H9 (cell line): ENCODE results near the gene UMOD. TPM values are rescaled to one million over a fixed set of nuclear protein-coding genes. Genes with fewer than 3 reads are reported as not detected.
"Not testable (repeated sequence)": the region's sequence is repeated elsewhere in the genome, so short reads cannot be mapped to it uniquely, and the experiment has no call there.

ENCODE experiments used
- DNase-seq: peaks from one replicate; pipeline ENCODE4 v3.0.0-alpha.2; 2017
- H2AFZ ChIP-seq: one replicate; pipeline ENCODE4 v1.6.1; 2013; ENCODE audit warnings: mild to moderate bottlenecking, low read length, control low read depth, moderate library complexity
- H2AK5ac ChIP-seq: 2 replicates; pipeline ENCODE4 v1.6.1; 2013; ENCODE audit warnings: low read length, control low read depth, mixed read lengths; ENCODE audit not compliant: insufficient read length
- H2BK120ac ChIP-seq: one replicate; pipeline ENCODE4 v1.6.1; 2013; ENCODE audit warnings: low read depth, mild to moderate bottlenecking, low read length, control low read depth, inconsistent platforms; ENCODE audit not compliant: poor library complexity, severe bottlenecking
- H2BK12ac ChIP-seq: 2 replicates; pipeline ENCODE4 v1.6.1; 2013; ENCODE audit warnings: low read length, control low read depth, mixed read lengths, low read depth; ENCODE audit not compliant: insufficient read length
- H2BK15ac ChIP-seq: 2 replicates; pipeline ENCODE4 v1.6.1; 2013; ENCODE audit warnings: low read depth, low read length, control low read depth
- H2BK20ac ChIP-seq: one replicate; pipeline ENCODE4 v1.6.1; 2013; ENCODE audit warnings: low read depth, mild to moderate bottlenecking, low read length, control low read depth, inconsistent platforms; ENCODE audit not compliant: poor library complexity, severe bottlenecking
- H2BK5ac ChIP-seq: 2 replicates; pipeline ENCODE4 v1.6.1; 2013; ENCODE audit warnings: low read length, control low read depth, mixed read lengths; ENCODE audit not compliant: insufficient read length
- H3K14ac ChIP-seq: 2 replicates; pipeline ENCODE4 v1.6.1; 2013; ENCODE audit warnings: low read length, control low read depth; ENCODE audit not compliant: insufficient read depth
- H3K18ac ChIP-seq: 2 replicates; pipeline ENCODE4 v1.6.1; 2013; ENCODE audit warnings: low read depth, mild to moderate bottlenecking, mixed read lengths, low read length, control low read depth; ENCODE audit not compliant: insufficient read length
- H3K23ac ChIP-seq: 2 replicates; pipeline ENCODE4 v1.6.1; 2013; ENCODE audit warnings: low read length, control low read depth, mixed read lengths, low read depth; ENCODE audit not compliant: insufficient read length
- H3K23me2 ChIP-seq: 2 replicates; pipeline ENCODE4 v1.6.1; 2013; ENCODE audit warnings: low read depth, mild to moderate bottlenecking, mixed read lengths, low read length, control low read depth; ENCODE audit not compliant: insufficient read length, poor library complexity, severe bottlenecking
- H3K27ac ChIP-seq: 2 replicates; pipeline ENCODE4 v1.5.1; 2013; ENCODE audit warnings: low read length, control low read depth, mixed read lengths, low read depth; ENCODE audit not compliant: insufficient read length
- H3K27me3 ChIP-seq: 2 replicates; pipeline ENCODE4 v1.6.1; 2013; ENCODE audit warnings: low read length, control low read depth, inconsistent platforms; ENCODE audit not compliant: insufficient read depth
- H3K4ac ChIP-seq: 2 replicates; pipeline ENCODE4 v1.6.1; 2013; ENCODE audit warnings: low read depth, mild to moderate bottlenecking, control low read depth, inconsistent platforms, low read length, moderate library complexity
- H3K4me1 ChIP-seq: 2 replicates; pipeline ENCODE4 v1.6.1; 2013; ENCODE audit warnings: low read length, control low read depth, inconsistent platforms; ENCODE audit not compliant: insufficient read depth
- H3K4me2 ChIP-seq: 2 replicates; pipeline ENCODE4 v1.6.1; 2013; ENCODE audit warnings: low read length, control low read depth, mixed read lengths; ENCODE audit not compliant: insufficient read length, insufficient read depth
- H3K56ac ChIP-seq: 2 replicates; pipeline ENCODE4 v1.6.1; 2013; ENCODE audit warnings: low read depth, mild to moderate bottlenecking, mixed read lengths, low read length, control low read depth; ENCODE audit not compliant: insufficient read length
- H3K79me1 ChIP-seq: 2 replicates; pipeline ENCODE4 v1.6.1; 2013; ENCODE audit warnings: low read depth, mild to moderate bottlenecking, moderate library complexity, low read length, control low read depth, inconsistent platforms; ENCODE audit not compliant: insufficient read depth, poor library complexity, severe bottlenecking
- H3K79me2 ChIP-seq: 2 replicates; pipeline ENCODE4 v1.6.1; 2013; ENCODE audit warnings: low read length, control low read depth, inconsistent platforms; ENCODE audit not compliant: insufficient read depth
- H3K9ac ChIP-seq: 2 replicates; pipeline ENCODE4 v1.6.1; 2013; ENCODE audit warnings: low read length, control low read depth, mixed read lengths; ENCODE audit not compliant: insufficient read length; ENCODE audit errors: extremely low read depth
- H3K9me3 ChIP-seq: one replicate; pipeline ENCODE4 v1.6.1; 2013; ENCODE audit warnings: low read depth, low read length, inconsistent platforms; ENCODE audit not compliant: control insufficient read depth
- H3T11ph ChIP-seq: one replicate; pipeline ENCODE4 v1.6.1; 2013; ENCODE audit warnings: mild to moderate bottlenecking, low read length, control low read depth, inconsistent platforms
- H4K20me1 ChIP-seq: one replicate; pipeline ENCODE4 v1.6.1; 2013; ENCODE audit not compliant: control insufficient read depth, insufficient read length, insufficient read depth
- H4K5ac ChIP-seq: 2 replicates; pipeline ENCODE4 v1.6.1; 2013; ENCODE audit warnings: low read depth, mild to moderate bottlenecking, mixed read lengths, low read length, control low read depth; ENCODE audit not compliant: insufficient read length
- H4K8ac ChIP-seq: replicated peaks from 2 replicates; pipeline ENCODE4 v1.6.1; 2013; ENCODE audit warnings: low read length, control low read depth, mixed read lengths, low read depth; ENCODE audit not compliant: insufficient read length
- H4K91ac ChIP-seq: 2 replicates; pipeline ENCODE4 v1.6.1; 2013; ENCODE audit warnings: low read depth, mild to moderate bottlenecking, moderate library complexity, mixed read lengths, low read length, control low read depth; ENCODE audit not compliant: insufficient read length
- H3K27ac Mint-ChIP-seq, 3 experiments: 2 replicates in 2 of 3; 3 replicates in 1 of 3; pipeline ENCODE4 v1.8.0; 2020 to 2021; ENCODE audit warnings: mixed read lengths in 3 of 3, mild to moderate bottlenecking in 1 of 3, moderate library complexity in 1 of 3
- H3K27me3 Mint-ChIP-seq: 2 replicates; pipeline ENCODE4 v1.8.0; 2021; ENCODE audit warnings: low read depth, mild to moderate bottlenecking, moderate library complexity, mixed read lengths
- H3K36me3 Mint-ChIP-seq, 3 experiments: 2 replicates in 2 of 3; 3 replicates in 1 of 3; pipeline ENCODE4 v1.8.0; 2020 to 2021; ENCODE audit warnings: low read depth in 3 of 3, mixed read lengths in 3 of 3; ENCODE audit not compliant: insufficient read depth in 1 of 3
- H3K4me1 Mint-ChIP-seq, 2 experiments: 2 replicates each; pipeline ENCODE4 v1.8.0; 2020; ENCODE audit warnings: mixed read lengths in 2 of 2
- H3K4me3 Mint-ChIP-seq, 2 experiments: 2 replicates in 1 of 2; 3 replicates in 1 of 2; pipeline ENCODE4 v1.8.0; 2020 to 2021; ENCODE audit warnings: mild to moderate bottlenecking in 2 of 2, mixed read lengths in 2 of 2, moderate library complexity in 1 of 2
- H3K9me3 Mint-ChIP-seq, 2 experiments: 2 replicates in 1 of 2; 3 replicates in 1 of 2; pipeline ENCODE4 v1.8.0; 2020; ENCODE audit warnings: mild to moderate bottlenecking in 2 of 2, mixed read lengths in 2 of 2, moderate library complexity in 1 of 2
- WGBS: extraction: QIAGEN DNeasy Blood & Tissue Kit; methylation state at CpG from one replicate; pipeline ENCODE4 v1.1.7; 2013; ENCODE audit warnings: missing lambda C conversion rate, low lambda C conversion rate, mixed read lengths; ENCODE audit not compliant: insufficient read length; ENCODE audit errors: extremely low coverage; 5-methylcytosine and 5-hydroxymethylcytosine counted together
- total RNA-seq: library from RNA; stranded (reverse); gene quantifications from 2 replicates; pipeline ENCODE4 v1.2.1, GENCODE V29; 2021
- TF ChIP-seq, protein P1 (sequence below): fragments of 200-600 bp; sonication (generic); conservative IDR thresholded peaks from 3 replicates; pipeline ENCODE4 v1.8.0; 2021; ENCODE audit warnings: antibody characterized with exemption, mild to moderate bottlenecking

The UMOD gene
- total RNA-seq, 1 experiment from 2014 or later = not detected

DNA sequence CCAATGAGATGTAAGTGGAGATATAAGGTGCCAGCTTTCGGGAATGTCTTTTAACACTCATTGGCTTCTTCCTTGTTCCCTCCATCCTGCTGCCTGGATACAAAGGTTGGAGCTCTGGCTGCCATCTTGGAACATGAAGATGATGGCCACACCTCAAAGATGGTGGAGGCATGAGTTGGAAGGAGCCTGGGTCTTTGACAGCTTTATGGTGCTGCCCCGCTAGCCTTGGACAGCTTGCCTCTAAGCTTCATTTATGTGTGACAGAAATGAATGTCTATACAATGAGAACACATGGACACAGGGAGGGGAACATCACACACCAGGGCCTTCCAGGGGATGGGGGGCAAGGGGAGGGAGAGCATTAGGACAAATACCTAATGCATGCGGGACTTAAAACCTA, 38.8 kb downstream of the UMOD start:
- no peak overlapping the region for H3K27ac ChIP-seq
- H3K18ac ChIP-seq = no peak overlapping the region
- Mint-ChIP-seq H3K4me3 (no peak overlapping the region), H3K27ac (no peak overlapping the region), H3K4me1 (peaks cover 8 to 12% of the 10 kb centered on the region in 2 experiments; a peak in 2 of 4 replicates), H3K9me3 (peaks cover 0 to 4% of the 10 kb centered on the region in 2 experiments; a peak in 1 of 5 replicates), H3K36me3 (no peaks in the 10 kb centered on the region), H3K27me3 (peaks cover 14% of the 10 kb centered on the region)
- H3K79me1 ChIP-seq = no peaks in the 10 kb centered on the region
- H2BK120ac ChIP-seq = no peak overlapping the region
- H3K14ac ChIP-seq = no peak overlapping the region
- no peak overlapping the region for H4K5ac ChIP-seq
- H4K91ac ChIP-seq = no peak overlapping the region
- H3K4ac ChIP-seq = no peak overlapping the region
- H3K27me3 ChIP-seq = no peaks in the 10 kb centered on the region
- no peak overlapping the region for H3K56ac ChIP-seq
- H2BK12ac ChIP-seq = no peak overlapping the region
- H2BK15ac ChIP-seq = no peak overlapping the region
- H3K79me2 ChIP-seq = no peaks in the 10 kb centered on the region
- H4K20me1 ChIP-seq = no peaks in the 10 kb centered on the region
- no peak overlapping the region for H2AK5ac ChIP-seq
- H3K23ac ChIP-seq = no peak overlapping the region
- H2BK5ac ChIP-seq = no peak overlapping the region
- H3T11ph ChIP-seq = no peak overlapping the region
- no peak overlapping the region for H3K4me2 ChIP-seq
- no peak overlapping the region for H2BK20ac ChIP-seq
- no peak overlapping the region for H2AFZ ChIP-seq
- H4K8ac ChIP-seq = no peak overlapping the region
- WGBS = no CpG with 5 or more reads among the region's 3 CpGs
- H3K9ac ChIP-seq = no peak overlapping the region
- H3K9me3 ChIP-seq = no peaks in the 10 kb centered on the region
- H3K4me1 ChIP-seq = peaks cover 6% of the 10 kb centered on the region
- no peaks in the 10 kb centered on the region for H3K23me2 ChIP-seq
- DNase-seq = no peak
- TF ChIP-seq, protein P1, sequence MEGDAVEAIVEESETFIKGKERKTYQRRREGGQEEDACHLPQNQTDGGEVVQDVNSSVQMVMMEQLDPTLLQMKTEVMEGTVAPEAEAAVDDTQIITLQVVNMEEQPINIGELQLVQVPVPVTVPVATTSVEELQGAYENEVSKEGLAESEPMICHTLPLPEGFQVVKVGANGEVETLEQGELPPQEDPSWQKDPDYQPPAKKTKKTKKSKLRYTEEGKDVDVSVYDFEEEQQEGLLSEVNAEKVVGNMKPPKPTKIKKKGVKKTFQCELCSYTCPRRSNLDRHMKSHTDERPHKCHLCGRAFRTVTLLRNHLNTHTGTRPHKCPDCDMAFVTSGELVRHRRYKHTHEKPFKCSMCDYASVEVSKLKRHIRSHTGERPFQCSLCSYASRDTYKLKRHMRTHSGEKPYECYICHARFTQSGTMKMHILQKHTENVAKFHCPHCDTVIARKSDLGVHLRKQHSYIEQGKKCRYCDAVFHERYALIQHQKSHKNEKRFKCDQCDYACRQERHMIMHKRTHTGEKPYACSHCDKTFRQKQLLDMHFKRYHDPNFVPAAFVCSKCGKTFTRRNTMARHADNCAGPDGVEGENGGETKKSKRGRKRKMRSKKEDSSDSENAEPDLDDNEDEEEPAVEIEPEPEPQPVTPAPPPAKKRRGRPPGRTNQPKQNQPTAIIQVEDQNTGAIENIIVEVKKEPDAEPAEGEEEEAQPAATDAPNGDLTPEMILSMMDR = no peak

DNA sequence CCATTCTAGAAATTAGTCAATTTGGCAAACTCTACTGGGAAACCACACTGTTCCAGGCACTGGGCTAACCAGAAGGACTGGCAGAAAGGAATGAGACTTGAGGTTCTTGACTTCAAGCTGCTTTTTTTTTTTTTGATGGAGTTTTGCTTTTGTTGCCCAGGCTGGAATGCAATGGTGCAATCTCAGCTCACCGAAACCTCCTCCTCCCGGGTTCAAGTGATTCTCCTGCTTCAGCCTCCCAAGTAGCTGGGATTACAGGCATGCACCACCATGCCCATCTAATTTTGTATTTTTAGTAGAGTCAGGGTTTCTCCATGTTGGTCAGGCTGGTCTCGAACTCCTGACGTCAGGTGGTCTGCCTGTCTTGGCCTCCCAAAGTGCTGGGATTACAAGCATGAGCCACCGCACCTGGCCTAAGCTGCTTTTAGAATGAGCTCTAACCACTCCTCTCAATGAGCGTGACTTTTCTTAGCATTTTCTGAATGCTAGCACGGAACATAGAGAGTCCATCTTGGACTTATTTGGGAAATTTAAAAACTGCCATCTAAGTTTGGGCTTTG, 39.9 kb downstream of the UMOD start:
- not testable (repeated sequence) for H3K79me1 ChIP-seq, H3K27ac ChIP-seq, H3K27me3 ChIP-seq, H4K5ac ChIP-seq, H4K20me1 ChIP-seq, H2BK15ac ChIP-seq, H3K27me3 Mint-ChIP-seq, H2BK20ac ChIP-seq, H3K4ac ChIP-seq, H3K9me3 Mint-ChIP-seq, H3K4me1 ChIP-seq, H3K23me2 ChIP-seq, H4K91ac ChIP-seq, H3K27ac Mint-ChIP-seq, H4K8ac ChIP-seq, H2BK120ac ChIP-seq, H3K14ac ChIP-seq, DNase-seq, H3T11ph ChIP-seq, H2BK12ac ChIP-seq, H3K4me3 Mint-ChIP-seq, H3K18ac ChIP-seq, H3K9ac ChIP-seq, H2AK5ac ChIP-seq, H2BK5ac ChIP-seq, H3K23ac ChIP-seq, H3K56ac ChIP-seq, H3K9me3 ChIP-seq, H3K4me2 ChIP-seq, H3K36me3 Mint-ChIP-seq, H3K79me2 ChIP-seq, H2AFZ ChIP-seq
- no CpG with 5 or more reads among the region's 7 CpGs for WGBS
- H3K4me1 Mint-ChIP-seq = peaks cover 8 to 12% of the 10 kb centered on the region in 2 experiments; a peak in 2 of 4 replicates
